SK-N-SH (cell line): ENCODE results near the gene CYP27A1. TPM values are rescaled to one million over a fixed set of nuclear protein-coding genes. Genes with fewer than 3 reads are reported as not detected.

Experiments used
- CTCF ChIA-PET: fragments of 300-600, 350-600 bp; formaldehyde crosslinking; extraction: SDS; loops from one replicate; lab custom pipeline; 2021; lab: Yijun Ruan, JAX
- POLR2A ChIA-PET: fragments of 350-600 bp; sonication (Branson Sonifier 250); formaldehyde crosslinking; extraction: SDS; loops from one replicate; lab custom pipeline; 2020; ENCODE audit warnings: antibody characterized with exemption, inconsistent platforms; lab: Yijun Ruan, JAX
- DNase-seq: peaks from one replicate; pipeline ENCODE4 v3.0.0; 2012
- H2AFZ ChIP-seq: fragments of 200-600 bp; sonication (generic); 2 replicates; pipeline ENCODE4 v1.8.1; 2016; ENCODE audit warnings: antibody characterized with exemption, mild to moderate bottlenecking, low read depth
- H3F3A ChIP-seq: fragments of 200-600 bp; sonication (generic); replicated peaks from 2 replicates; pipeline ENCODE3; 2016; ENCODE audit warnings: antibody characterized with exemption, mild to moderate bottlenecking; ENCODE audit not compliant: insufficient read depth
- H3K27ac ChIP-seq, 2 experiments: fragments of 200-500 bp in 1 of 2; fragments of 200-600 bp in 1 of 2; sonication (Bioruptor generic) in 1 of 2; sonication (generic), shearing (Covaris generic) in 1 of 2; 2 replicates each; pipeline versions ENCODE4 v1.5.1 to v1.6.1; 2014 to 2016; ENCODE audit warnings: low read depth in 2 of 2, inconsistent platforms in 1 of 2, low read length in 1 of 2, mild to moderate bottlenecking in 1 of 2, mixed read lengths in 1 of 2
- H3K27me3 ChIP-seq: fragments of 200-600 bp; sonication (generic), shearing (Covaris generic); 2 replicates; pipeline ENCODE4 v1.6.1; 2016; ENCODE audit warnings: mixed run types; ENCODE audit not compliant: insufficient read depth
- H3K36me3 ChIP-seq, 2 experiments: fragments of 200-500 bp in 1 of 2; fragments of 200-600 bp in 1 of 2; sonication (Bioruptor generic) in 1 of 2; sonication (generic) in 1 of 2; replicated peaks in 1 of 2; 2 replicates each; pipeline versions ENCODE3 to v1.5.1; 2014 to 2016; ENCODE audit warnings: low read length in 1 of 2, mild to moderate bottlenecking in 1 of 2; ENCODE audit not compliant: insufficient read depth in 2 of 2, control insufficient read depth in 1 of 2
- H3K4me1 ChIP-seq, 2 experiments: fragments of 200-500 bp in 1 of 2; fragments of 200-600 bp in 1 of 2; sonication (Bioruptor generic) in 1 of 2; sonication (generic), shearing (Covaris generic) in 1 of 2; 2 replicates each; pipeline versions ENCODE4 v1.5.1 to v1.6.1; 2014 to 2016; ENCODE audit warnings: low read depth in 1 of 2, low read length in 1 of 2, mixed run types in 1 of 2; ENCODE audit not compliant: insufficient read depth in 2 of 2, control insufficient read depth in 1 of 2
- H3K4me2 ChIP-seq: fragments of 200-600 bp; sonication (generic), shearing (Covaris generic); 2 replicates; pipeline ENCODE4 v1.6.1; 2017; ENCODE audit warnings: mixed run types
- H3K4me3 ChIP-seq, 2 experiments: fragments of 200-500 bp in 1 of 2; fragments of 200-600 bp in 1 of 2; sonication (Bioruptor generic) in 1 of 2; sonication (generic), shearing (Covaris generic) in 1 of 2; 2 replicates each; pipeline versions ENCODE4 v1.5.1 to v1.8.1; 2014 to 2016; ENCODE audit warnings: low read depth in 2 of 2, inconsistent platforms in 1 of 2, low read length in 1 of 2, mild to moderate bottlenecking in 1 of 2, mixed read lengths in 1 of 2, moderate library complexity in 1 of 2
- H3K79me2 ChIP-seq: fragments of 200-600 bp; sonication (generic); 2 replicates; pipeline ENCODE4 v1.8.1; 2017; ENCODE audit warnings: mild to moderate bottlenecking; ENCODE audit not compliant: insufficient read depth
- H3K9ac ChIP-seq: fragments of 200-600 bp; sonication (generic); 2 replicates; pipeline ENCODE4 v1.6.1; 2017; ENCODE audit warnings: mixed run types
- H3K9me2 ChIP-seq: fragments of 200-600 bp; sonication (generic); 2 replicates; pipeline ENCODE4 v1.6.1; 2017; ENCODE audit warnings: mixed run types
- H3K9me3 ChIP-seq: fragments of 200-600 bp; sonication (generic); 2 replicates; pipeline ENCODE4 v1.6.1; 2017; ENCODE audit warnings: mixed run types, mild to moderate bottlenecking, moderate library complexity
- H4K20me1 ChIP-seq: fragments of 200-600 bp; sonication (generic); 2 replicates; pipeline ENCODE4 v1.6.1; 2017; ENCODE audit warnings: mild to moderate bottlenecking, mixed run types; ENCODE audit not compliant: insufficient read depth
- CHD2 ChIP-seq: fragments of 150-350 bp; IDR thresholded peaks from 2 replicates; pipeline ENCODE4 v1.6.1; 2018; ENCODE audit warnings: low read length; ENCODE audit not compliant: partially characterized antibody
- FOSL2 ChIP-seq: IDR thresholded peaks from 2 replicates; pipeline ENCODE4 v1.4.0; 2012; ENCODE audit warnings: low read depth, mild to moderate bottlenecking, moderate library complexity, borderline replicate concordance
- FOXM1 ChIP-seq: IDR thresholded peaks from 2 replicates; pipeline ENCODE4 v1.4.0; 2012; ENCODE audit warnings: low read depth, mild to moderate bottlenecking
- GATA2 ChIP-seq: sonication (generic); formaldehyde crosslinking; IDR thresholded peaks from 2 replicates; pipeline ENCODE4 v1.5.0; 2020; ENCODE audit warnings: mild to moderate bottlenecking, missing genetic modification reagents
- MEF2A ChIP-seq: IDR thresholded peaks from 2 replicates; pipeline ENCODE4 v1.4.0; 2012; ENCODE audit warnings: low read depth, borderline replicate concordance
- MXI1 ChIP-seq: IDR thresholded peaks from 2 replicates; pipeline ENCODE4 v1.6.1; 2012; ENCODE audit warnings: mild to moderate bottlenecking, low read depth, low read length, improper control_type of control experiment
- RCOR1 ChIP-seq: fragments of 150-350 bp; IDR thresholded peaks from 2 replicates; pipeline ENCODE4 v1.6.1; 2017; ENCODE audit warnings: antibody characterized with exemption, low read length
- TAF1 ChIP-seq: IDR thresholded peaks from 2 replicates; pipeline ENCODE4 v1.6.1; 2012; ENCODE audit warnings: low read depth, mild to moderate bottlenecking, low read length, moderate library complexity, borderline replicate concordance
- TCF12 ChIP-seq: IDR thresholded peaks from 2 replicates; pipeline ENCODE4 v1.4.0; 2012
- TEAD4 ChIP-seq: IDR thresholded peaks from 2 replicates; pipeline ENCODE4 v1.4.0; 2012; ENCODE audit warnings: mild to moderate bottlenecking, borderline replicate concordance; ENCODE audit not compliant: insufficient read depth
- YY1 ChIP-seq: IDR thresholded peaks from 2 replicates; pipeline ENCODE4 v1.4.0; 2012; ENCODE audit warnings: low read depth, mild to moderate bottlenecking
- WGBS: methylation state at CpG from one replicate; pipeline ENCODE4 v1.1.6; 2017; ENCODE audit warnings: low lambda C conversion rate; 5-methylcytosine and 5-hydroxymethylcytosine counted together
- polyA plus RNA-seq, 3 experiments: library from polyadenylated mRNA; depleted of rRNA; stranded (reverse); fragments of >200 nt; gene quantifications; 2 replicates each; pipeline ENCODE4 v1.2.3, GENCODE V29; 2012
- TF ChIP-seq, protein P1 (sequence below): IDR thresholded peaks from 2 replicates; pipeline ENCODE4 v1.4.0; 2012; ENCODE audit warnings: low read depth, borderline replicate concordance
- TF ChIP-seq, protein P2 (sequence below): IDR thresholded peaks from 2 replicates; pipeline ENCODE4 v1.6.1; 2012; ENCODE audit warnings: mild to moderate bottlenecking, low read depth, low read length, moderate library complexity

Gene CYP27A1
- polyA plus RNA-seq, 1 of the 3 experiments (the other 2 are of a cell fraction): 0.54 TPM

DNA sequence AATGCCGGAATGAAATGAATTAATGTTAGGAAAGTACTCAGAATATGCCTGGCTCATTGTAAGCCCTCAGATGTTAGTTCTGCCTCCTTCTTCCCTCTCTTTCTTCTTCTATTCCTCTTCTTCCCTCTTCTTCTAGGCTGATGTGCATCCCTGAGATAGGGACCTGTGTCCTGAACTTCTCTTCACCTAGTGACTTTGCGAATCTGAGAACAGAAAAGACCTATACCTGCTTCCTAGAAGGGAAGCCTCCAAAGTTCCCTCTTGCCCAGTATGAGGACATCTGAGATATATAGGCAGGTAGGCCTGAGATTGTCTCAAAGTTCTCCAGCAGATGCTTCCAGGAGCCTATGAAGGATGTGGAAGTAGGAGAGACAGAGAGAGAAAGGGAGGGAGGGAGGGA lies 8.1 kb upstream of the CYP27A1 start:
- H3K27me3 ChIP-seq: no peaks in the 10 kb centered on the region
- POLR2A ChIA-PET: no interaction called here
- WGBS: 82% methylated on average over 2 of the region's 2 CpGs
- H3K27ac ChIP-seq: no peak overlapping the region
- H3K9ac ChIP-seq: no peak overlapping the region
- no peak for DNase-seq
- H2AFZ ChIP-seq: no peak overlapping the region
- H3K4me1 ChIP-seq: no peaks in the 10 kb centered on the region
- no peaks in the 10 kb centered on the region for H3F3A ChIP-seq
- TF ChIP-seq FOXM1 (no peak), RCOR1 (no peak), TCF12 (no peak), TAF1 (no peak), MEF2A (no peak)
- TF ChIP-seq, protein P1, sequence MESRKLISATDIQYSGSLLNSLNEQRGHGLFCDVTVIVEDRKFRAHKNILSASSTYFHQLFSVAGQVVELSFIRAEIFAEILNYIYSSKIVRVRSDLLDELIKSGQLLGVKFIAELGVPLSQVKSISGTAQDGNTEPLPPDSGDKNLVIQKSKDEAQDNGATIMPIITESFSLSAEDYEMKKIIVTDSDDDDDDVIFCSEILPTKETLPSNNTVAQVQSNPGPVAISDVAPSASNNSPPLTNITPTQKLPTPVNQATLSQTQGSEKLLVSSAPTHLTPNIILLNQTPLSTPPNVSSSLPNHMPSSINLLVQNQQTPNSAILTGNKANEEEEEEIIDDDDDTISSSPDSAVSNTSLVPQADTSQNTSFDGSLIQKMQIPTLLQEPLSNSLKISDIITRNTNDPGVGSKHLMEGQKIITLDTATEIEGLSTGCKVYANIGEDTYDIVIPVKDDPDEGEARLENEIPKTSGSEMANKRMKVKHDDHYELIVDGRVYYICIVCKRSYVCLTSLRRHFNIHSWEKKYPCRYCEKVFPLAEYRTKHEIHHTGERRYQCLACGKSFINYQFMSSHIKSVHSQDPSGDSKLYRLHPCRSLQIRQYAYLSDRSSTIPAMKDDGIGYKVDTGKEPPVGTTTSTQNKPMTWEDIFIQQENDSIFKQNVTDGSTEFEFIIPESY: no peak
- H3K4me3 ChIP-seq: no peak overlapping the region
- H3K36me3 ChIP-seq: peaks cover 0 to 8% of the 10 kb centered on the region in 2 experiments
- H3K9me3 ChIP-seq: no peaks in the 10 kb centered on the region
- no peak overlapping the region for H3K4me2 ChIP-seq
- no peaks in the 10 kb centered on the region for H4K20me1 ChIP-seq
- H3K79me2 ChIP-seq: no peaks in the 10 kb centered on the region
- H3K9me2 ChIP-seq: no peaks in the 10 kb centered on the region
- CTCF ChIA-PET: no interaction called here

- CTCF ChIA-PET: interaction anchor here (0.7 to 1.2 kb wide), 3 partner anchors 12 to 419 kb away, joined by 3 read pairs; no protein-coding TSS in a partner anchor
Observed at GRCh38 chr2:218776488-218776887, 5.5 kb upstream of the CYP27A1 start.

More at GRCh38 chr2:218776488-218776887, 5.5 kb upstream of the CYP27A1 start:
- Histone ChIP-seq H2AFZ (no peak overlapping the region), H3K9me3 (no peaks in the 10 kb centered on the region), H3F3A (no peaks in the 10 kb centered on the region), H3K27me3 (no peaks in the 10 kb centered on the region), H3K79me2 (no peaks in the 10 kb centered on the region), H3K9me2 (no peaks in the 10 kb centered on the region), H3K9ac (no peak overlapping the region), H3K27ac (no peak overlapping the region), H3K4me1 (no peaks in the 10 kb centered on the region), H3K4me3 (no peak overlapping the region), H3K4me2 (no peak overlapping the region), H4K20me1 (no peaks in the 10 kb centered on the region), H3K36me3 (peaks cover 0 to 8% of the 10 kb centered on the region in 2 experiments)
- POLR2A ChIA-PET: no interaction called here
- TF ChIP-seq GATA2 (CRISPR knock-in tag) (no peak), RCOR1 (no peak), YY1 (no peak), TEAD4 (no peak), MXI1 (no peak), CHD2 (no peak), FOSL2 (no peak), MEF2A (no peak), FOXM1 (no peak)
- TF ChIP-seq, protein P2, sequence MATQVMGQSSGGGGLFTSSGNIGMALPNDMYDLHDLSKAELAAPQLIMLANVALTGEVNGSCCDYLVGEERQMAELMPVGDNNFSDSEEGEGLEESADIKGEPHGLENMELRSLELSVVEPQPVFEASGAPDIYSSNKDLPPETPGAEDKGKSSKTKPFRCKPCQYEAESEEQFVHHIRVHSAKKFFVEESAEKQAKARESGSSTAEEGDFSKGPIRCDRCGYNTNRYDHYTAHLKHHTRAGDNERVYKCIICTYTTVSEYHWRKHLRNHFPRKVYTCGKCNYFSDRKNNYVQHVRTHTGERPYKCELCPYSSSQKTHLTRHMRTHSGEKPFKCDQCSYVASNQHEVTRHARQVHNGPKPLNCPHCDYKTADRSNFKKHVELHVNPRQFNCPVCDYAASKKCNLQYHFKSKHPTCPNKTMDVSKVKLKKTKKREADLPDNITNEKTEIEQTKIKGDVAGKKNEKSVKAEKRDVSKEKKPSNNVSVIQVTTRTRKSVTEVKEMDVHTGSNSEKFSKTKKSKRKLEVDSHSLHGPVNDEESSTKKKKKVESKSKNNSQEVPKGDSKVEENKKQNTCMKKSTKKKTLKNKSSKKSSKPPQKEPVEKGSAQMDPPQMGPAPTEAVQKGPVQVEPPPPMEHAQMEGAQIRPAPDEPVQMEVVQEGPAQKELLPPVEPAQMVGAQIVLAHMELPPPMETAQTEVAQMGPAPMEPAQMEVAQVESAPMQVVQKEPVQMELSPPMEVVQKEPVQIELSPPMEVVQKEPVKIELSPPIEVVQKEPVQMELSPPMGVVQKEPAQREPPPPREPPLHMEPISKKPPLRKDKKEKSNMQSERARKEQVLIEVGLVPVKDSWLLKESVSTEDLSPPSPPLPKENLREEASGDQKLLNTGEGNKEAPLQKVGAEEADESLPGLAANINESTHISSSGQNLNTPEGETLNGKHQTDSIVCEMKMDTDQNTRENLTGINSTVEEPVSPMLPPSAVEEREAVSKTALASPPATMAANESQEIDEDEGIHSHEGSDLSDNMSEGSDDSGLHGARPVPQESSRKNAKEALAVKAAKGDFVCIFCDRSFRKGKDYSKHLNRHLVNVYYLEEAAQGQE: no peak
- no peak for DNase-seq
- WGBS: 85% methylated on average over 1 of the region's 1 CpG
